Esophagus muscularis mucosa (tissue), 3 donors: ENCODE results near the gene NAT14.

Source experiments
- CTCF ChIP-seq, 3 experiments: fragments of 200-600 bp in 2 of 3; fragments of 450-650 bp in 1 of 3; sonication (generic) in 2 of 3; IDR thresholded peaks; one replicate each; pipeline ENCODE4 v1.5.1; 2017 to 2019; ENCODE audit warnings: antibody characterized with exemption in 3 of 3, mild to moderate bottlenecking in 2 of 3, moderate library complexity in 1 of 3
- POLR2A ChIP-seq: fragments of 450-650 bp; IDR thresholded peaks from one replicate; pipeline ENCODE4 v1.6.1; 2017; ENCODE audit warnings: antibody characterized with exemption, moderate library complexity, mild to moderate bottlenecking, low read depth
- POLR2AphosphoS5 ChIP-seq, 2 donors: sonication (generic); formaldehyde crosslinking; IDR thresholded peaks; one replicate each; pipeline ENCODE4 v1.6.1; 2017; ENCODE audit warnings: antibody characterized with exemption in 2 of 2

DNA sequence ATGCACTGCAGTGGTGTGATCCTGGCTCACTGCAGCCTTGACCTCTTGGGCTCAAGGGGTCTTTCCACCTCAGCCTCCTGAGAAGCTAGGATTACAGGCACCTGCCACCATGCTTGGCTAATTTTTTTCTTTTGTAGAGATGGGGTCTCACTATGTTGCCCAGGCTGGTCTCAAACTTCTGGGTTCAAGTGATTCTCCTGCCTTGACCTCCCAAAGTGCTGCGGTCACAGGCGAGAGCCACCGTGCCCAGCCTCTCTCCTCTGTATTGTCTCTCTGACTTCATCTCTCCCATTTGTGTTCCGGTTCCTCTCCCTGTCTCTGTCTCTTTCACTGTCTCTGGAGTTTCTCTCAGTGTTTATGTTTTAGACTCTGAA is 18.8 kb upstream of the NAT14 start:
- no peak for TF ChIP-seq CTCF (IDR thresholded peaks at IDR 0.05)
- no peak for TF ChIP-seq POLR2A
- no peak for TF ChIP-seq POLR2AphosphoS5 (IDR thresholded peaks at IDR 0.05)
